Non-pigmented ciliary epithelial cell (primary cell): ENCODE results near the gene OR4F6.
"Not testable (repeated sequence)": the region's sequence is repeated elsewhere in the genome, so short reads cannot be mapped to it uniquely, and the experiment has no call there.

Experiments
- DNase-seq: peaks from one replicate; pipeline ENCODE4 v3.0.0-alpha.2; 2010; ENCODE audit warnings: low read depth

Gene OR4F6

GRCh38 chr15:101803209-101803608 lies at the start of gene OR4F6:
Gene OR4F6 (plus strand): TSS chr15:101803509. CDS start chr15:101805720, 2,211 bp downstream.
- no peak for DNase-seq

GRCh38 chr15:101764669-101765339 lies 38.5 kb upstream of the OR4F6 start:
- DNase-seq = not testable (repeated sequence)

- not testable (repeated sequence) for DNase-seq
Measured at GRCh38 chr15:101765340-101765671, 38.0 kb upstream of the OR4F6 start.

GRCh38 chr15:101765772-101766456 lies 37.4 kb upstream of the OR4F6 start:
- DNase-seq = no peak

- not testable (repeated sequence) for DNase-seq
Measured at GRCh38 chr15:101767083-101767640, 36.1 kb upstream of the OR4F6 start.

GRCh38 chr15:101772921-101773320 lies 30.4 kb upstream of the OR4F6 start:
- DNase-seq = no peak

- DNase-seq = no peak
Measured at GRCh38 chr15:101773496-101774100, 29.7 kb upstream of the OR4F6 start.

- no peak for DNase-seq
Measured at GRCh38 chr15:101775136-101775535, 28.2 kb upstream of the OR4F6 start.

GRCh38 chr15:101778576-101778975 lies 24.7 kb upstream of the OR4F6 start:
- not testable (repeated sequence) for DNase-seq

- not testable (repeated sequence) for DNase-seq
Measured at GRCh38 chr15:101780225-101780624, 23.1 kb upstream of the OR4F6 start.

GRCh38 chr15:101781928-101782327 lies 21.4 kb upstream of the OR4F6 start:
- DNase-seq = no peak

- DNase-seq = no peak
Measured at GRCh38 chr15:101784644-101785043, 18.7 kb upstream of the OR4F6 start.

GRCh38 chr15:101786422-101786821 lies 16.9 kb upstream of the OR4F6 start:
- DNase-seq = not testable (repeated sequence)

- DNase-seq = not testable (repeated sequence)
Measured at GRCh38 chr15:101788001-101788400, 15.3 kb upstream of the OR4F6 start.

- DNase-seq = not testable (repeated sequence)
Measured at GRCh38 chr15:101788503-101789269, 14.6 kb upstream of the OR4F6 start.

GRCh38 chr15:101790748-101791147 lies 12.6 kb upstream of the OR4F6 start:
- not testable (repeated sequence) for DNase-seq

- DNase-seq = not testable (repeated sequence)
Measured at GRCh38 chr15:101793981-101794380, 9.3 kb upstream of the OR4F6 start.

- DNase-seq = peak; percentile 50
Measured at GRCh38 chr15:101795455-101795854, 7.9 kb upstream of the OR4F6 start.

GRCh38 chr15:101799665-101800064 lies 3.6 kb upstream of the OR4F6 start:
- DNase-seq = no peak

- DNase-seq = no peak
Measured at GRCh38 chr15:101801048-101801447, 2.3 kb upstream of the OR4F6 start.

GRCh38 chr15:101803676-101804075 lies 367 bp downstream of the OR4F6 start:
- DNase-seq = no peak

GRCh38 chr15:101804375-101804774 lies 1.1 kb downstream of the OR4F6 start:
- DNase-seq = no peak
